HG02798 (cell line): Measurements from ENCODE around the gene PGGT1B.
A peak's percentile ranks its signal among the peaks of the same experiment; 100 is the strongest.
"Not testable (repeated sequence)": the region's sequence is repeated elsewhere in the genome, so short reads cannot be mapped to it uniquely, and the experiment has no call there.

ENCODE experiments used
- ATAC-seq: cut with Tn5 transposase; IDR thresholded peaks from one replicate; pipeline ENCODE4 v1.9.1; 2021; ENCODE audit warnings: mild to moderate bottlenecking; ENCODE audit not compliant: unreplicated experiment, poor library complexity

PGGT1B gene

GRCh38 chr5:115262011-115262320, 711 bp downstream of the PGGT1B start:
- peak; percentile 45 for ATAC-seq

DNA sequence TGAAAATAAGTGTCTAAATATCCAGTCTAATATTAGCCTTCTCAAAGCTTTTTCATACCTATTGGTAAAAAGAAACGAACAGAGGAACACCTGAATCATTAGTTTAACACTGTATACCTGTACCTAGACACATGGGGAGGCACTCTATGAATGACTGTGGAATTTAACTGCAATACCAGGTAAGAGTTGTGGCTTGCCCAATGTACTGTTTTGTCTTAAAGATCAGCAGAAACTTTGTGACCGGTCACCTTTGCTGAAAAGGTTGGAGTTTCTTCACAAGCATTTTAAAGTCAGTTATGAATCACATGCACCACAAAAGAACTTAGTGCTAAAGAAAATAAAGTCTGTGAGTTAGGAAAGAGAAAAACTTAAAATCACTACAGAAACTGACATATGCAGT, 2.4 kb downstream of the PGGT1B start:
- no peak for ATAC-seq

DNA sequence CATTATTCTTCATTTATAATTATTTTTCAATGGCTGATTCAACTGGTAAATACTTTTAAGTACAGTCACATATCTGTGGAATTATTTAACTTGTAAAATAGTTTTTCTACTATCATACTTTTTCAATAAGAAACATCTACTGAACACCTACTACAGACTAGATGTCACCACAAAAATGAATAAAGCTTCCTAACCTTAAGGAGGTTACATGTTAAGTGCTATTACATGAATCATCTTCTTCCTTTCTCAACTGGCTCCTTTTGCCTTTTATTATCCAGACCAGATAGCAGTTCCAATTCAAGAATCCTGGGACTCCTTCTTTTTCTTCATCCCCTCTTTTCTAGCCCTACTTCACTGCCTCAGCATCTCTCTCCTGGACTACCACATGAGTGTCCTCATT, 4.7 kb downstream of the PGGT1B start:
- no peak for ATAC-seq

GRCh38 chr5:115249379-115249778, 13.3 kb downstream of the PGGT1B start:
- not testable (repeated sequence) for ATAC-seq

- ATAC-seq = peak; percentile 78
Observed at GRCh38 chr5:115246361-115246991, 16.2 kb downstream of the PGGT1B start.

- ATAC-seq = peak; percentile 63
Observed at GRCh38 chr5:115243412-115243811, 19.3 kb downstream of the PGGT1B start.

GRCh38 chr5:115241881-115242642, 20.6 kb downstream of the PGGT1B start:
- ATAC-seq = no peak

DNA sequence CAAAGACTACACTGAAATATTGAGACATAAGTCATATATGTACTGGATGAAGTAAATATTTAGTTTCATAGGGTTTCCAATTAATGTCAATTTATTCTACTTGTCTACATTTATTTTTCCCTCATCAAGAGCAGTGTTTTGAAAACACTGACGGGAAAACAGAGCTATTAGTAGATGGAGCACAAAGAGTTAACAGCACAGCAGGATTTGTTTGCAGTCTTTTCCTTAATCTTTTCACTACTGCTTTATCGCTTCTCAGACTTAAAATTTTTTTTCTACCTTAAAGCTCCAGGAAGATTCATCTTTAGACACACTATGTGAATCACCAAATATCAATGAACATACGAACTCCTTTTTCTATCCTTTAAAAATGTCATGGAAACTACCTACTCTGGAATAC, 25.6 kb downstream of the PGGT1B start:
- ATAC-seq = no peak

GRCh38 chr5:115236599-115236998, 26.1 kb downstream of the PGGT1B start:
- no peak for ATAC-seq

- ATAC-seq = no peak
Observed at GRCh38 chr5:115231598-115231997, 31.1 kb downstream of the PGGT1B start.

- ATAC-seq = no peak
Observed at GRCh38 chr5:115229606-115230005, 33.1 kb downstream of the PGGT1B start.

DNA sequence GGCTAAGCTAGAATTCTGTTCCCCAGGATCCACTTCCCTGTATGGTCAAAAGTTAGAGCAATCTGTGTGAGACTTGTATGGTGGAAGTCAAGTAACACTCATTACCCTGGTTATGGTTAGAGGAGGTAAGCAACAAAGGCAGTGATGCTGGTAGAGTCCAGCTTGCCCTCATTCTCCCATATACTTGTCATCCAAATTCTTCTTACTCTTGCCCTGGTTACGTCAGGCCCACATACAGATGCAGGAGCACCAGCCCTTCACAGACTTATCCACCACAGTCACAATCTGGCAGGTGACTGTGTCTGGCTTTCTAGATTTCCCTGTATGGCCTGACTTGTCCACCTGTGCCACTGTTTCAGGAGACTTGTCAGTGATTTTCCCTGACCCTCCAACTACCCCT, 35.4 kb downstream of the PGGT1B start:
- no peak for ATAC-seq

GRCh38 chr5:115214541-115214940, 48.1 kb downstream of the PGGT1B start:
- ATAC-seq = no peak

GRCh38 chr5:115209279-115209678, 53.4 kb downstream of the PGGT1B start:
- peak; percentile 100 for ATAC-seq

GRCh38 chr5:115202952-115203351, 59.7 kb downstream of the PGGT1B start:
- no peak for ATAC-seq

DNA sequence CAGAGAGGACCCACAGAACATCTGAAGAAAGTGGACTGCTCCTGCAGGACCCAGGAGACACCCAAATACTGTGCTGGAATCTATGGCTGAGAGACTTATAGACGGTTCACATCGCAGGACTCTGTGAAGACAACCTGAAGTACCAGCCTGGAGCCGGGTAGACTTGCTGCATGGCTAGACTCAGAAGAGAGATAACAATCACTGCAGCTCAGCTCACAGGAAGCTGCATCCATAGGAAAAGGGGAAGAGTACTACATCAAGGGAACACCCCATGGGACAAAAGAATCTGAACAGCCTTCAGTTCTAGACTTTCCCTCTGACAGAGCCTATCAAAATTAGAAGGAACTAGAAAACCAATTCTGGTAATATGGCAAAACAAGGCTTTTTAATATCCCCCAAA, 66.5 kb downstream of the PGGT1B start:
- no peak for ATAC-seq

DNA sequence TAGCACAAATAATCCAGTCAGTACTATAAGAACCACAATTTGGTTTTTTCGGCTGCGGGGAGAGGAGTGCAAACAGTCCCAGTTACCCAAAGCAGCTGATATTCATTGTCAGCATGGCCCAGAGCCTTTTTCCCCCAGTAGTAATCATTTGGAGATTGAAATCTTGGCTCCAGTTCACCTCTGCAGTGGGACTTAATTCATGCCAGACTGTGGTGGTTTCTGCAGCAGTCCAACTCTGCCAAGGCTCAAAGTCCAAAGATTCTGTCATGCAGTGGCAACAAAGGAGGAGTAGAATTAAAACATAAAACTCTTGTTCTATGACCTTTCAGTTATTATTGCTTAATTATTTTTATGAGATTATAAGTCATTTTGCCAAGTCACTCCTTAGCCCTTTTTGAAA, 68.0 kb downstream of the PGGT1B start:
- no peak for ATAC-seq

- ATAC-seq = no peak
Observed at GRCh38 chr5:115193295-115193694, 69.4 kb downstream of the PGGT1B start.

DNA sequence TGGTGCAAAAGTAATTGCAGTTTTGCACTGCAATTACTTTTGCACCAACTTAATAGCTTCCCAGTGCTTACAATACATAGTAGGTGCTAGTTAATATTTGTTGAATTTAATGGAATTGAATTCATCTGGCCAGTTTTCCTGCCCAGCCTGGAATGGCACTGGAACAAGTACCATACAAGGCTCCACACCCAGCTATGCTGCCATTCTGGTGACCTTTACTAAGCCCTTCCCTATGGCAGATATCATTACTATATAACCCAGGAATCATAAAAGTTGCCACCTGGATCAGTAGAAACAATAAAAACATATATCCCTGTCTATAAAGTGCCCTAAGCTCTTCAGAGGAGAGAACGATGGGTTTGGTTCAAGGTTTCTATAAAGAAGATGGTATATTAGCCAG, 70.6 kb downstream of the PGGT1B start:
- no peak for ATAC-seq

- no peak for ATAC-seq
Observed at GRCh38 chr5:115191474-115192031, 71.1 kb downstream of the PGGT1B start.

GRCh38 chr5:115190388-115190787, 72.3 kb downstream of the PGGT1B start:
- ATAC-seq = no peak

DNA sequence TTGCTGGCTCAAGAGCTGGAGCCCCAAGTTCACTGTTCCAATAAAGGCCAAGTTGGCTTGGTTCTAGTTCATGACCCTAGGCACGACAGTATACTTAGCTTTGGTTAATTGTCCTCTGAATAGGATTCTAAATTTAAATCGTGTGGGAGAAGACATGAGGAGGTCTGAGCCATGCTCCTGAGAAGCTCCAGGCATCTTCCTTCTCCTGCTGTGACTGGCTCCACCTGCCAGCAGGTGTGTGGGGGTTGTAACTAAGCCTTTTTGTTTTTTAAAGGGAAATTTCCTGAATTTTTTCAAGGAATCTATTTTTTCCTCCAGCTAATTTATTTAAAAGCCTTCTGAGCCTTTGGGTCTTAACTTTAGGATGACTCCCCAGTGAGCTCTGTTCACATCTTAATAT, 72.8 kb downstream of the PGGT1B start:
- ATAC-seq = no peak
